ENCODE measurements around the gene DDAH1.
A peak's percentile ranks its signal among the peaks of the same experiment; 100 is the strongest.

DDAH1 gene

GRCh38 chr1:85328713-85329397, 136.1 kb downstream of the DDAH1 start:
- DNase-seq (ENCODE audit: low read depth), result no peak

DNA sequence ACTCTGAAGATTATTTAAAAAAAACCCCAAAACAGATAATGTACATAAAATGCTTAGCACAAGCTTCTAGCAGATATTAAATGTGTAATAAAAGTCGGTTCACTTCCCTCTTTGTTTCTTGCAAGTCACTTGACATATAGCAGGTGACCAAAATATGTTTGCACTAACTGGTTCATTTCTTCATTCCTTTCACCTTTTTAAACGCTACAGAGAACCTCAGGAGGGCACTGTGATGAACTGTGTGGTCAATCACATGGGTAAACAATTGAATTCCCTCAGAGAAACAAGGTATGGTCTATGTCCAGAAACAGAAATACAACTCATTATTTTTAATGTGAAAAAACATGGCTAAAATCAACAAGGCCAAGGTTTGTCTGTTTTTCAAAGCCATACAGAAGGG, 137.2 kb downstream of the DDAH1 start:
- no peak for DNase-seq (ENCODE audit: low read depth)

DNA sequence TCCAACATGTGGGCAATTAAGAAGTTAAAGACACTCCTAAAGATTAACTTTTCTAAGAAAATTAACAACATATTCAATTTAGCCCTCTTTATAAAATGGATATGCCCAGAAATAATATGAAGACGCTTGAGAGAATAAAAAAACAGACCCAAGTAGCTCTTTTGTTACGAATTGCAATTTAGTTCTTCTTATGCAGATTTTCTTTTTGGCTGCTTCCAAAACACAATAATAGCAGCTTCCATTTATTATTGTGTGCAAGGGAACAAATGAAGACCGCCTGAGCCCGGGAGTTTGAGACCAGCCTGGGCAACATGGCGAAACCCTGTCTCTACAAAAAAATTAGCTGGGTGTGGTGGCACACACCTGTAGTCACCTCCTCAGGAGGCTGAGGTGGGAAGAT, 138.1 kb downstream of the DDAH1 start:
- no peak for DNase-seq (ENCODE audit: low read depth)

DNA sequence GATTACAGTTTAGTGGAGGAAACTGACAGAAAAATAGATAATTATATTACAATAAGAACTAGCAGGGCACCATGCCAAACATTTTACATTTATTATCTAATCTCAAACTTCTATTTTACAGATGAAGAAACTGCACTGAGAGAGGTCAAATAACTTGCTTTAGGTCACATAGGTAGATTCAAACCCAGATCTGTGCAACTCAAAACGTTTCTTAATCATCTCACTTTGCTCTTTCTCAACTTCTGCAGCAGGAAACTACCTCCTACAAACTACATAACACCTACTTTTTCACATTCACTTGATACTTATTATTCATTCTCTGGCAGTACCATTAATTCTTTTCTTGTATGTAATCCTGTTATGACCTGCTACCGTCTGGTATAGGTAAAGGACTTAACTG, 138.6 kb downstream of the DDAH1 start:
- DNase-seq (ENCODE audit: low read depth), result no peak

GRCh38 chr1:85325920-85326319, 139.0 kb downstream of the DDAH1 start:
- DNase-seq (ENCODE audit: low read depth), result no peak

- DNase-seq (ENCODE audit: low read depth), result no peak
Measured at GRCh38 chr1:85323770-85324169, 141.2 kb downstream of the DDAH1 start.

DNA sequence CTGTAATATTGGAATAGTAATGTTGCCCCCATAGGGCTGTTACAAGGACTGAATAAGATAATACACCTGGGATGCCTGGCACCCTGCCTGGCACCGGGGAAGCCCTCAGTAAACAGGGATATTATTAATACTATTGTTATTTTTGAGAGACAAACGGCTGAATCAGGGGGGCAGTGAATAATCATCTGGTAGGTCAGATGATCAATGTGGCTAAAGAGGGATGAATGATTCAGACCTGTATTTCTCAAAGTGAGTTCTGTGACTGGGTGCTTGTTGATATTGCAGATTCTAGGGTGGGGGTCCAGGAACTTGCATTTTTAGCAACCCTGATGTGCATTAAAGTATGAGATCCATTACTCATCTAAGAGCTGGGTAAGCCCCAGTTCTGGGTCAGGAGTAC, 142.3 kb downstream of the DDAH1 start:
- no peak for DNase-seq (ENCODE audit: low read depth)

GRCh38 chr1:85321237-85321964, 143.6 kb downstream of the DDAH1 start:
- no peak for DNase-seq (ENCODE audit: low read depth)

GRCh38 chr1:85320371-85321131, 144.4 kb downstream of the DDAH1 start:
- DNase-seq (ENCODE audit: low read depth), result no peak

GRCh38 chr1:85319931-85320330, 145.0 kb downstream of the DDAH1 start:
- no peak for DNase-seq (ENCODE audit: low read depth)

- no peak for DNase-seq (ENCODE audit: low read depth)
Measured at GRCh38 chr1:85319491-85319890, 145.5 kb downstream of the DDAH1 start.

DNA sequence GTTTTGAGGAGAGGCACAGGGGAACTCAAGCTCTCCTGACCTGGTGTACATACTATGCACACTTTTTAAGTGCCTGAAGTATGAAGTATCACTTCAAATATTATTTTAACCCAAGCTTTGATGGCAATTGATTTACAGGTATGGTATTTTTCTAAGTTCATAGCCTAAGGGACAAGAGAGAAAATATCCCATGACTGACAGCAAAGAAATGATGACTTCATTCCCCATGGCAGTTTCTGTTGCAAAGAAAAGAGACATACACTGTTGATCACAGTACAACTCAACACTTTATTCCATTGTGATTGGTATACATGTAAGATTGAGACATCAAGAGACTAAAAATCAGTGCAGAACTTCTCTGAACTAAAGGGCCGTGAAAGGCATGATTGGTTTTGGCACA, 146.7 kb downstream of the DDAH1 start:
- no peak for DNase-seq (ENCODE audit: low read depth)

DNA sequence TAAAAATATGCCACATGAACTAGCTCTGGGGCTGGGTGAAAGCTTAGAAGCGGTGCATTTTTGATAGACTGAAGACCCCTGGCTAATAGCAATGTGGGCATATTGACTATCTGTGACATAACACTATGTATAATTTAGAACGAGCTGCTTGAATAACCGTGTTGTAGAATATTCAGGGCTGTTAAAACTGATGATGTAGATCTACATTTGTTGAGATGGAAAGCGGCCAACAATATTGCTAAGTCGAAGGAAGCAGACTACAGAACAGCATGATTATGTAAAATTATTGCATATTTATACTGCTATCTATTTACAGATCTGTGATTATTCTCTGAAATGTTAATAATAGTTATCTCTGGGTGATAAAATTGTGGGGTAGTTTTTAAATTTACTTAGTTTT, 147.4 kb downstream of the DDAH1 start:
- DNase-seq (ENCODE audit: low read depth), result no peak

DNA sequence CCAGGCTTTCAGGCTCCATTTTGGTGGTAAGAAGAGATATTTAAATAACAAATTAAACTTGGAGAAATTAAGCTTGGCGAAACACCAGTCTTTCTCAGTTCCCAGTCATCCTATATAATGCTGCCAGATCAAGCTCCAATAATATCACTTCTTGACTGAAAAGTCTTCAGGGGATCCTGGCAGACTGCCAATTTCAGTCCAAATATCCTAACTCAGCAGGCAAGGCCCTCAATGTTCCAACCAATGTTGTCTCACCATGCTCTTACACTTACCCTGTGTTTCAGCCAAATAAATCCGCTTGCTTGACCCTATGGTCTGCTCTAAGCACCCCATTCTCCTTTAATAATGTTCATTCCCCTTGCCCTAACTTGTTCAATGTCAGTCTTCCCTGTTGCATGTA, 148.6 kb downstream of the DDAH1 start:
- no peak for DNase-seq (ENCODE audit: low read depth)

GRCh38 chr1:85315789-85316188, 149.2 kb downstream of the DDAH1 start:
- no peak for DNase-seq (ENCODE audit: low read depth)

DNA sequence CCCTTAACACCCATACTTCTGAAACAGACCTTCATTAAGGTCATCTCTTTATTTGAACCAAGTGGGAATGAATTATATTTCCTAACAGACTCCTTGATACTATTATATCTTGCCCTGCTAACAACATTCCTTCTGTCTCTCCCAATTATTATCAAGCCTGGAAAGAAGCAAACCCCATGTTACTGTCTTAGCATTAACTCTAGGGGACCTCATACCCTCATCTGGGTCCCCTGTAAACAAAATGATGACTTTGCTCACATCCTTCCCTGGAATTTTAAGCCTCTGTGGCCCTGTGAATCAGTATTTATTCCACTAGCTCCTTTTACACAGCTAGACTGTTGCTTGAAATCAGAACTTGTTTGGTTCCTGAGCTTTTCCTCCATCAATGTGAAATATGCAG, 150.2 kb downstream of the DDAH1 start:
- DNase-seq (ENCODE audit: low read depth), result no peak

DNA sequence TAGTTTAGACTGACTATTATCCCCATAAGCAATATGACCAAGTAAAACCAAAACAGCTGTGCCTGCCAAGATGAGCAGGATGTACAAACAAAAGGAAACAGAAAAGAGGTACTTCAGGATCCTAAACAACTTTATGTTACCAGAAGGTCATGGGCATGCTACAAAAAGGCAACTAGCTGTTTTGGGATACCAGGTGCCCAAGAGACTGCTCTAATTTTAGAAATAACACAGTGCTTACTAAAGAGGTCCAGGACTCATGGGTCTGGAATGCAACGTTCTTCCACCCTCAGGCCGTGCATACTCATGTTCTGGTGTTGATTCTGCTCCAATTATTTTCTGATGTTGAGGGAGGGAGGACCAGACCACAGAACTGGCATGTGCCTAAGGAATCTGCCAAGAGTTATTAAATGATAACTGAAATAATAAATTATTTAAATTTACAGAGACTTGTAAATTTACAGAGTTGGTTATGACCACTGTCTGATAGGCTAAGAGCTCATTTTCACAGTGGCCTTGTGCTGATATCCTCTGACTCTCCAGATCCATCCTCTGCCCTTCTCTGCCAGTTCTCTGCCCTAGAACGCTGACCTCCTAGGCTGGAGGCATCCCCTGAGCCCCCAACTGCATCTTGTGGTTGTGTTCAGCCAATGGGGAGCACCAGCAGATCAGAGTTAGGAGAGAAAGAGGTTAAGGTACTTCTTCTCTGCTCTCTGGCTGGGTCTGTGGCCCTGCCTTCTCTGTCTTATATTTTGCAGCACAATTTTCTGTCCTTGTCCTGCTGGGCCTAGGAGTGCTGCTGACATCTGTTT, 150.9 kb downstream of the DDAH1 start:
- no peak for DNase-seq (ENCODE audit: low read depth)

GRCh38 chr1:85311818-85312217, 153.1 kb downstream of the DDAH1 start:
- DNase-seq (ENCODE audit: low read depth), result no peak

DNA sequence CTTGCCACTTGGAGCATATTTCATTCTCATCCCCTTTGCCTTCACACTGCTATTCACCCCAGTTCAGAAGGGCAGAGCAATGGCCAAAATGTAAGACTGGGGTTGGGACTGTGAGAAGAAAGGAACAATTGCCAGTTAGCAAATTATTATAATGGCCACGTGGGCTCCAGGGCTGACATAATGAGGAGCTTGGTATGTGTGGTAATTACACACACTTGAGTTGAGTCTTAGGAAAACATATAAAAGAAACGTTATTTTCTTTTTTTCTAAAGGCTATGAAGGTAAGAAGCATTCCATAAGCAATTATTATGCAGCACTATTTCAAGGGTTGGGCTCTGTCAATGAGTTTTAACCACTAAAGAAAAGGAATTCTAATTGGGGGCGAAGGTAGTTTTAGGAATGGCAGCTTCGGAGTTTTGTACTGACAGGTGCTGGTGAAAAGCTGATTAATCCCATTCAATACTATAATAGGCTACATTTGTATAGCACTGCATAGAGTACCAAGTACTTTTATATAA, 156.1 kb downstream of the DDAH1 start:
- DNase-seq (ENCODE audit: low read depth), result no peak

DNA sequence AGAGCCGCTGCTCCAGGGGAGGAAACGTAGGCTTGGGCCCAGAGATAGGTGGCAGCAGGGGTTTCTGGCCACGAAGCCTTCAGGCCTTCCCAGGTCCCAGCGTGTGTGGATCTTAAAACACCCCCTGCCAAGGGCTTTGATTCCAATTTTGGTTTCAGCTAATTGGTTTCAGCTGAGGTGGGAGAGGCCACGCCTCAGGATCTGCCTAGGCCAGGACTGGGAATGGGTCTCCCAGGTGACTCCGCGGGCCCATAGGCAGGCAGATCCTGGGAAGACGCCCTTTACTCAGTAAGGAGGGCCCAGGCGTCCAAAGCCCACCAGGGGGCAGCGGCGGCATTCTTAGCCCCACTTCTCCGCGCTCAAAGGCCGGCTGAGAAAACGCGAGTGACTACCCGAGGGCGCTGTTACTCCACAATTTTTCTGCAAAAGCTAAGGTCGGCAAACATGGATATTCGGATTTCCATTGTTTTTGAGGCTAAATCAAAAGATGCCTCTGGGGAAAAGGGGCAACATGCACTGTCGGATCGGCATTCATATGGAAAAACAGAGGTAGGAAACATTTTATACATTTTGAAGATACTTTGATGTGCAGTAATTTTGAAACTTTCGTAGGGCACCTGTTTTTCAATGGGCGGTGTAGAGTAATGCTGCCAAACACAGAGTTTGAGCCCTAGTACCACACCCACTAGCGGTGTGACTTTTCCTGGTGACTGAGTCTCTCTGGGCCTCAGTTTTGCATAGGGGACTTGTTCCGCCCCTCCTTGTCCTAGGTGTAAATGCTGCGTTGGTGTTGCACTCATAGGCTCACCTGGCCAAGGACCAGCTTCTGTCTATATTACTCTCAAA, 156.7 kb downstream of the DDAH1 start:
- peak; percentile 41 for DNase-seq (ENCODE audit: low read depth)

DNA sequence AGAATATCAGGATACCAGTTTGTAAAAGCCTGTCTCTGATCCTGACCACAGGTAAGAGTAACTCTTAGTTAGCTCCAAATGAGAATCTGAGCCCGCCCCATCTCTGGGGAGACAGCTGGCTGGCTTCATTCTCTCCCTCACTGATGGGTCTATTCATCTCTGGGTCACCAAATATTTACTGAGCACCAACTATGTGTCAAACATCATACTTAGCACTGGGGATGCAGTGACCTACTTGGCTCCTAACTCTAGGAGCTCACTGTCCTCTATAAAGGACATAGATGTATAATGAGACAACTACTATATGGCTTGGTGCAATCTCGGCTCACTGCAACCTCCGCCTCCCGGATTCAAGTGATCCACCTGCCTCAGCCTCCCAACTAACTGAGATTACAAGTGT, 158.7 kb downstream of the DDAH1 start:
- DNase-seq (ENCODE audit: low read depth), result no peak

Data from stimulated activated CD4-positive, alpha-beta T cell treated with anti-CD3 and anti-CD28 coated beads, Interleukin-2, amount 100 ng/mL, for 4 hours (primary cell).